Peyer's patch (tissue), 4 donors: ENCODE data around the gene ASPM. TPM values are rescaled to one million over a fixed set of nuclear protein-coding genes. Genes with fewer than 3 reads are reported as not detected.

Source experiments
- DNase-seq, 3 donors: peaks; one replicate each; pipeline ENCODE4 v3.0.0-alpha.2; 2017 to 2019
- H3K27ac ChIP-seq, 4 donors: fragments of 200-600 bp; sonication (generic); one replicate each; pipeline ENCODE4 v1.5.1; 2016 to 2019
- H3K27me3 ChIP-seq, 2 donors: fragments of 200-600 bp; sonication (generic); one replicate each; pipeline ENCODE4 v1.5.1; 2019
- H3K36me3 ChIP-seq, 3 donors: fragments of 200-600 bp; sonication (generic); one replicate each; pipeline ENCODE4 v1.5.1; 2016 to 2019
- H3K4me1 ChIP-seq, 4 donors: fragments of 200-600 bp; sonication (generic); one replicate each; pipeline ENCODE4 v1.5.1; 2016 to 2019
- H3K4me3 ChIP-seq, 4 donors: fragments of 200-600 bp; sonication (generic); 1 replicate in 3 of 4; 2 replicates in 1 of 4; pipeline ENCODE4 v1.5.1; 2016 to 2019; ENCODE audit warnings: mild to moderate bottlenecking in 1 of 4
- H3K9me3 ChIP-seq, 4 donors: fragments of 200-600 bp; sonication (generic); one replicate each; pipeline ENCODE4 v1.5.1; 2016 to 2019; ENCODE audit warnings: mild to moderate bottlenecking in 1 of 4
- CTCF ChIP-seq, 6 experiments: fragments of 450-650 bp in 4 of 6; fragments of 200-600 bp in 2 of 6; sonication (generic) in 1 of 6; IDR thresholded peaks; one replicate each; pipeline ENCODE4 v1.5.1; 2017 to 2019; ENCODE audit warnings: antibody characterized with exemption in 6 of 6, mild to moderate bottlenecking in 3 of 6, moderate library complexity in 1 of 6
- POLR2A ChIP-seq, 2 donors: fragments of 450-650 bp; IDR thresholded peaks; one replicate each; pipeline ENCODE4 v1.5.1; 2017; ENCODE audit warnings: antibody characterized with exemption in 2 of 2, mild to moderate bottlenecking in 2 of 2, moderate library complexity in 2 of 2
- total RNA-seq, 4 donors: library from RNA; depleted of rRNA; stranded (reverse); fragments of >200 nt; gene quantifications; one replicate each; pipeline ENCODE4 v1.1.0, GENCODE V29; 2016

The ASPM gene
- total RNA-seq, 4 donors from 2014 or later, result 3.2 to 10.7 (median 4.3) TPM

DNA sequence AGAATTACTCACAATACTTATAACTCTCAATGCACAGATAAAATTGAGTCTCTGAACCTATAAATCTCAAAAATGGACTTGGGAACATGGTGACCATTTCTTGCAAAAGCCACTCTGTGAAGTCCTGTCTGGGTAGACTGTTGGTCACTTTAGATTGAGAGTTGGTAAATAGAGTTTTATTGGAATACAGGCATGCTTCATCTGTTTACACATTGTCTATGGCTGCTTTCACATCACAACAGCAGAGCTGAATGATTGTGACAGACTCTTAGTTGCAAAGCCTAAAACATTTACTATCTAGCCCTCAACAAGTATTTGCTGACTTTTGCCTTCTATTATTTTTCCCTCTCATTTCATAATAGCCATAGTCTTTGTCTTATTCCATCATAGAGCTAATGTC lies 24.1 kb upstream of the ASPM start:
- Histone ChIP-seq H3K4me1 (no peaks in the 10 kb centered on the region), H3K4me3 (no peak overlapping the region), H3K9me3 (no peaks in the 10 kb centered on the region), H3K27ac (no peak overlapping the region), H3K36me3 (peaks cover 0 to 21% (median 0%) of the 10 kb centered on the region in 3 donors), H3K27me3 (no peaks in the 10 kb centered on the region)
- no peak for DNase-seq
- TF ChIP-seq POLR2A (IDR thresholded peaks at IDR 0.05) (no peak), CTCF (IDR thresholded peaks at IDR 0.05) (no peak)

GRCh38 chr1:197159461-197159860 lies 13.0 kb upstream of the ASPM start:
- no peak for DNase-seq
- Histone ChIP-seq H3K9me3 (no peaks in the 10 kb centered on the region), H3K36me3 (peaks cover 0 to 19% (median 0%) of the 10 kb centered on the region in 3 donors), H3K4me3 (no peak overlapping the region), H3K4me1 (no peaks in the 10 kb centered on the region), H3K27ac (no peak overlapping the region), H3K27me3 (no peaks in the 10 kb centered on the region)
- TF ChIP-seq POLR2A (IDR thresholded peaks at IDR 0.05) (no peak), CTCF (IDR thresholded peaks at IDR 0.05) (no peak)

DNA sequence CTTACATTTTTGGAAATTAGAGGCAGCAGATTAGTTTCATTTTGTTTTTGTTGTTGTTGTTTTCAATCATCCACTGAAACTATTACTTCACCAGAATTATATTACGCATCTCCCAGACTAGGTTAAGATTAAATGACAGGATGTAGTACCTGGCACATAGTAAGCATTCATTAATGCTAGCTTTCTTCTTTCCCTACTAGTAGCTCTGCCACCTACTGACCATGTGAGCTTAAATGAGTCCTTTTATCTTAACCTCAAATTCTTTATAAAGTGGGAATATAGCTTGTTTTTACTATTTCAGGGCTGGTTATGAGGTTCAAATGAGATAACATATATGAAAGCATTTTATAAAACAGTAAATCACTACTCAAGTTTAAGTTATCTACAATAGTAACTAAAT lies 10.2 kb upstream of the ASPM start:
- TF ChIP-seq CTCF (IDR thresholded peaks at IDR 0.05) (no peak), POLR2A (IDR thresholded peaks at IDR 0.05) (no peak)
- no peak for DNase-seq

GRCh38 chr1:197152662-197153061 lies 6.2 kb upstream of the ASPM start:
- no peak for DNase-seq
- no peaks in the 10 kb centered on the region for H3K27me3 ChIP-seq
- H3K9me3 ChIP-seq, result no peaks in the 10 kb centered on the region
- H3K36me3 ChIP-seq, result no peaks in the 10 kb centered on the region
- H3K27ac ChIP-seq, result no peak overlapping the region
- TF ChIP-seq CTCF (IDR thresholded peaks at IDR 0.05), result no peak
- TF ChIP-seq POLR2A (IDR thresholded peaks at IDR 0.05), result no peak
- H3K4me1 ChIP-seq, result no peaks in the 10 kb centered on the region
- H3K4me3 ChIP-seq, result no peak overlapping the region

More for the DNA sequence above, 10.2 kb upstream of the ASPM start:
- Histone ChIP-seq H3K4me3 (no peak overlapping the region), H3K9me3 (no peaks in the 10 kb centered on the region), H3K36me3 (peaks cover 0 to 14% (median 0%) of the 10 kb centered on the region in 3 donors), H3K27ac (no peak overlapping the region), H3K27me3 (no peaks in the 10 kb centered on the region), H3K4me1 (no peaks in the 10 kb centered on the region)

DNA sequence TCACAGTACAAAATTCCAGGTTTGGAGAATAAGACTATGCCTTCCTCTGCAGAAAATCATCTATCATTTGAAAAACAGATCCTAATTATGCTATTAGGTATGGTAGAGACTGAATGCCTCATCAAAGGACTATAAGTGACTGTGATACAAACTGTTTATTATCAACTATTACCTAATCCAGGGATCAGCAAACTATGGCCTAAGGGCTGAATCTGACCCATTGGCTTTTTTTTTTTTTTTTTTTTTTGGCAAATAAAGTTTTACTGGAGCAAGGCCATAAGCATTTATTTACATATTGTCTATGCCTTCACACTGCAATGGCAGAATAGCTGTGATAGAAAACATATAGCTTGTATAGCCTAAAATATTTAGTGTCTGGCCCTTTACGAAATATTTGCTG lies 4.7 kb upstream of the ASPM start:
- Histone ChIP-seq H3K27ac (no peak overlapping the region), H3K36me3 (no peaks in the 10 kb centered on the region), H3K9me3 (no peaks in the 10 kb centered on the region), H3K4me1 (no peaks in the 10 kb centered on the region), H3K4me3 (no peak overlapping the region), H3K27me3 (no peaks in the 10 kb centered on the region)
- DNase-seq, result no peak
- TF ChIP-seq POLR2A (IDR thresholded peaks at IDR 0.05) (no peak), CTCF (IDR thresholded peaks at IDR 0.05) (no peak)
